ENCODE results near the gene ANAPC13. TPM values are rescaled to one million over a fixed set of nuclear protein-coding genes. Genes with fewer than 3 reads are reported as not detected.

The ANAPC13 gene
- total RNA-seq, 1 experiment from 2014 or later = 19.3 TPM

DNA sequence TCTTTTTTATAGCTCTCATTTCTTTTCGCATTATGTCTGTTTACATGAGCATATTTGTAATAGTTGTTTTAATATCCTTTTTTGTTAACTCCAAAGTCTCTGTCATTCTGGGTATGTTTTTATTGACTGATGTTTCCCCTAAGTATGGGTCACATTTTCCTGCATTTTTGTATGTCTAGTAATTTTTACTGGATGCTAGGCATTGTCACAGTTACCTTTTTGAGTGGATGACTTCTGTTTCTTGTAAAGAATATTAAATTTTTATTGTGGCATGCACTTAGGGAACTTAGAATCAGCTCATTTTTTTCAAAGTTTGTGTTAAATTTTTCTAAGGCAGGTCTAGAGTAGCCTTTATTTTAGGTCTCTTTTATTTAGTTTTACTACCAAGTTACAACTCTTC, 40.7 kb downstream of the ANAPC13 start:
- no peaks in the 10 kb centered on the region for H3K9me2 ChIP-seq (replicated peaks; ENCODE audit: low read length)
- no peak overlapping the region for H2AFZ ChIP-seq (ENCODE audit: low read length)
- H3F3A ChIP-seq (ENCODE audit: low read length, unreplicated experiment) = no peaks in the 10 kb centered on the region
- intact Hi-C loops (cut with micrococcal nuclease) = no loop called here
- H3K4me1 ChIP-seq (ENCODE audit: insufficient read depth, low read length) = 0 out of 2 replicates have a peak, but pooled peaks cover 7% of the 10 kb centered on the region
- BruUV-seq (replicated peaks) = no TSS peak
- POLR2A ChIA-PET (ENCODE audit: unreplicated experiment) = no interaction called here
- no peak overlapping the region for H3K4me2 ChIP-seq (ENCODE audit: low read length)
- H3K9ac ChIP-seq (ENCODE audit: low read length) = no peak overlapping the region
- no peaks in the 10 kb centered on the region for H3K27me3 ChIP-seq (ENCODE audit: low read length)
- no peaks in the 10 kb centered on the region for H3K79me2 ChIP-seq (ENCODE audit: low read length)
- H3K4me3 ChIP-seq (ENCODE audit: low read length) = no peak overlapping the region
- ATAC-seq (no peak), DNase-seq (no peak)
- H4K20me1 ChIP-seq (ENCODE audit: low read length) = no peaks in the 10 kb centered on the region
- TF ChIP-seq EZH2phosphoT487 (IDR thresholded peaks at IDR 0.05; ENCODE audit: borderline replicate concordance, low read length) (no peak), EZH2 (IDR thresholded peaks at IDR 0.05; ENCODE audit: low read length, unreplicated experiment) (no peak), CTCF (conservative IDR thresholded peaks at IDR 0.05; ENCODE audit: low read depth, low read length) (no peak)
- no peaks in the 10 kb centered on the region for H3K9me3 ChIP-seq (ENCODE audit: low read length)
- no peaks in the 10 kb centered on the region for H3K36me3 ChIP-seq (ENCODE audit: low read depth, low read length)
- no peak overlapping the region for H3K27ac ChIP-seq (ENCODE audit: low read length)
- CTCF ChIA-PET = no interaction called here

DNA sequence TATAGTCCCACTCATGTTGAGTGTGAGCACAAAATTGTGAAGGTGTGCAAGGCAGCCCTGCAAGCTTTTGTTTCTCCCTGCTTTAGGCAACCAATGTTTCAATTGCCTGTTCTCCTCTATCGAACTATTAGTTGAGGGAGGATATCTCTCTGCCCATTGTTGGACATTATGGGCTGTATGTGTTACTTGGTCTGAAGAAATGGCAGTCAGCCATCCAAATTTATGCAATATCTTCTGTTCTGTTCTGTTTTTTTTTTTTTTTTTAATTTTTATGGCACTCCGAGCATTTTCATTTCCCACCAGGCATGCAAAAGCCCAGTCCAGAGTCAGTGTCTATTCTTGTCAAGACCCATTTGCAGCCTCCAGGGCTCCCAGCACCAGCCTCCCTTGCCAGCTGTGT, 44.0 kb downstream of the ANAPC13 start:
- no peak overlapping the region for H3K4me3 ChIP-seq (ENCODE audit: low read length)
- no peak for DNase-seq
- H4K20me1 ChIP-seq (ENCODE audit: low read length) = no peaks in the 10 kb centered on the region
- intact Hi-C loops (cut with micrococcal nuclease) = no loop called here
- H3F3A ChIP-seq (ENCODE audit: low read length, unreplicated experiment) = no peaks in the 10 kb centered on the region
- TF ChIP-seq EZH2 (IDR thresholded peaks at IDR 0.05; ENCODE audit: low read length, unreplicated experiment) (no peak), EZH2phosphoT487 (IDR thresholded peaks at IDR 0.05; ENCODE audit: borderline replicate concordance, low read length) (no peak), CTCF (conservative IDR thresholded peaks at IDR 0.05; ENCODE audit: low read depth, low read length) (no peak)
- H3K4me2 ChIP-seq (ENCODE audit: low read length) = no peak overlapping the region
- no peak overlapping the region for H3K9ac ChIP-seq (ENCODE audit: low read length)
- BruUV-seq (replicated peaks) = no TSS peak
- CTCF ChIA-PET = no interaction called here
- H3K36me3 ChIP-seq (ENCODE audit: low read depth, low read length) = no peaks in the 10 kb centered on the region
- H2AFZ ChIP-seq (ENCODE audit: low read length) = no peak overlapping the region
- H3K79me2 ChIP-seq (ENCODE audit: low read length) = no peaks in the 10 kb centered on the region
- H3K27ac ChIP-seq (ENCODE audit: low read length) = no peak overlapping the region
- H3K4me1 ChIP-seq (ENCODE audit: insufficient read depth, low read length) = 0 out of 2 replicates have a peak, but pooled peaks cover 7% of the 10 kb centered on the region
- POLR2A ChIA-PET (ENCODE audit: unreplicated experiment) = no interaction called here
- no peaks in the 10 kb centered on the region for H3K9me2 ChIP-seq (replicated peaks; ENCODE audit: low read length)
- ATAC-seq = no peak
- H3K9me3 ChIP-seq (ENCODE audit: low read length) = no peaks in the 10 kb centered on the region
- H3K27me3 ChIP-seq (ENCODE audit: low read length) = no peaks in the 10 kb centered on the region

GRCh38 chr3:134441321-134441720, 44.5 kb downstream of the ANAPC13 start:
- BruUV-seq (replicated peaks) = no TSS peak
- CTCF ChIA-PET = no interaction called here
- no peak for TF ChIP-seq EZH2phosphoT487 (IDR thresholded peaks at IDR 0.05; ENCODE audit: borderline replicate concordance, low read length)
- no peak for TF ChIP-seq EZH2 (IDR thresholded peaks at IDR 0.05; ENCODE audit: low read length, unreplicated experiment)
- TF ChIP-seq CTCF (conservative IDR thresholded peaks at IDR 0.05; ENCODE audit: low read depth, low read length) = no peak

More at GRCh38 chr3:134441321-134441720, 44.5 kb downstream of the ANAPC13 start:
- intact Hi-C loops (cut with micrococcal nuclease) = no loop called here
- POLR2A ChIA-PET (ENCODE audit: unreplicated experiment) = no interaction called here
- no peak for ATAC-seq
- no peak overlapping the region for H3K9ac ChIP-seq (ENCODE audit: low read length)
- H4K20me1 ChIP-seq (ENCODE audit: low read length) = no peaks in the 10 kb centered on the region
- no peak overlapping the region for H3K27ac ChIP-seq (ENCODE audit: low read length)
- DNase-seq = peak; percentile 27
- H3K9me2 ChIP-seq (replicated peaks; ENCODE audit: low read length) = no peaks in the 10 kb centered on the region
- no peak overlapping the region for H3K4me3 ChIP-seq (ENCODE audit: low read length)
- 0 out of 2 replicates have a peak, but pooled peaks cover 7% of the 10 kb centered on the region for H3K4me1 ChIP-seq (ENCODE audit: insufficient read depth, low read length)
- H3K27me3 ChIP-seq (ENCODE audit: low read length) = no peaks in the 10 kb centered on the region
- no peaks in the 10 kb centered on the region for H3K79me2 ChIP-seq (ENCODE audit: low read length)
- no peak overlapping the region for H3K4me2 ChIP-seq (ENCODE audit: low read length)
- H2AFZ ChIP-seq (ENCODE audit: low read length) = no peak overlapping the region
- no peaks in the 10 kb centered on the region for H3F3A ChIP-seq (ENCODE audit: low read length, unreplicated experiment)
- no peaks in the 10 kb centered on the region for H3K36me3 ChIP-seq (ENCODE audit: low read depth, low read length)
- no peaks in the 10 kb centered on the region for H3K9me3 ChIP-seq (ENCODE audit: low read length)

Measured in PC-3 (cell line).